ENCODE measurements around the gene CDH23. TPM values are rescaled to one million over a fixed set of nuclear protein-coding genes. Genes with fewer than 3 reads are reported as not detected.

The CDH23 gene
- total RNA-seq, 1 donor from 2014 or later: not detected

- TF ChIP-seq CTCF (IDR thresholded peaks at IDR 0.05): no peak
- Mint-ChIP-seq H3K9me3 (ENCODE audit: low read depth) (no peaks in the 10 kb centered on the region), H3K27ac (ENCODE audit: unreplicated experiment) (no peak overlapping the region), H3K4me3 (ENCODE audit: unreplicated experiment) (no peak overlapping the region), H3K4me1 (ENCODE audit: low read depth) (no peaks in the 10 kb centered on the region), H3K27me3 (ENCODE audit: low read depth) (peaks cover 13% of the 10 kb centered on the region), H3K36me3 (ENCODE audit: low read depth) (no peaks in the 10 kb centered on the region)
- DNase-seq (ENCODE audit: low spot score): no peak
Measured at GRCh38 chr10:71736570-71736952, 339.8 kb downstream of the CDH23 start.

GRCh38 chr10:71737001-71737833, 340.5 kb downstream of the CDH23 start:
- no peak for TF ChIP-seq CTCF (IDR thresholded peaks at IDR 0.05)
- peaks cover under 1% of the 10 kb centered on the region for H3K9me3 Mint-ChIP-seq (ENCODE audit: low read depth)
- H3K27me3 Mint-ChIP-seq (ENCODE audit: low read depth): peaks cover 13% of the 10 kb centered on the region
- H3K27ac Mint-ChIP-seq (ENCODE audit: unreplicated experiment): no peak overlapping the region
- no peaks in the 10 kb centered on the region for H3K36me3 Mint-ChIP-seq (ENCODE audit: low read depth)
- no peak overlapping the region for H3K4me3 Mint-ChIP-seq (ENCODE audit: unreplicated experiment)
- no peak for DNase-seq (ENCODE audit: low spot score)
- H3K4me1 Mint-ChIP-seq (ENCODE audit: low read depth): no peaks in the 10 kb centered on the region

- no peak overlapping the region for H3K4me3 Mint-ChIP-seq (ENCODE audit: unreplicated experiment)
- no peak for DNase-seq (ENCODE audit: low spot score)
- H3K27ac Mint-ChIP-seq (ENCODE audit: unreplicated experiment): no peak overlapping the region
- H3K27me3 Mint-ChIP-seq (ENCODE audit: low read depth): peaks cover 7% of the 10 kb centered on the region
- H3K36me3 Mint-ChIP-seq (ENCODE audit: low read depth): no peaks in the 10 kb centered on the region
- TF ChIP-seq CTCF (IDR thresholded peaks at IDR 0.05): no peak
- H3K4me1 Mint-ChIP-seq (ENCODE audit: low read depth): no peaks in the 10 kb centered on the region
- H3K9me3 Mint-ChIP-seq (ENCODE audit: low read depth): peaks cover 7% of the 10 kb centered on the region
Measured at GRCh38 chr10:71737834-71738197, 341.1 kb downstream of the CDH23 start.

- H3K36me3 Mint-ChIP-seq (ENCODE audit: low read depth): no peaks in the 10 kb centered on the region
- no peak overlapping the region for H3K4me3 Mint-ChIP-seq (ENCODE audit: unreplicated experiment)
- no peaks in the 10 kb centered on the region for H3K4me1 Mint-ChIP-seq (ENCODE audit: low read depth)
- H3K27ac Mint-ChIP-seq (ENCODE audit: unreplicated experiment): no peak overlapping the region
- H3K9me3 Mint-ChIP-seq (ENCODE audit: low read depth): peaks cover 9% of the 10 kb centered on the region
- no peak for DNase-seq (ENCODE audit: low spot score)
- no peak for TF ChIP-seq CTCF (IDR thresholded peaks at IDR 0.05)
- no peaks in the 10 kb centered on the region for H3K27me3 Mint-ChIP-seq (ENCODE audit: low read depth)
Measured at GRCh38 chr10:71739358-71739900, 342.7 kb downstream of the CDH23 start.

GRCh38 chr10:71740069-71740653, 343.4 kb downstream of the CDH23 start:
- TF ChIP-seq CTCF (IDR thresholded peaks at IDR 0.05): no peak
- no peaks in the 10 kb centered on the region for H3K27me3 Mint-ChIP-seq (ENCODE audit: low read depth)
- H3K4me3 Mint-ChIP-seq (ENCODE audit: unreplicated experiment): no peak overlapping the region
- H3K4me1 Mint-ChIP-seq (ENCODE audit: low read depth): no peaks in the 10 kb centered on the region
- no peaks in the 10 kb centered on the region for H3K36me3 Mint-ChIP-seq (ENCODE audit: low read depth)
- no peak for DNase-seq (ENCODE audit: low spot score)
- H3K9me3 Mint-ChIP-seq (ENCODE audit: low read depth): peaks cover 9% of the 10 kb centered on the region
- H3K27ac Mint-ChIP-seq (ENCODE audit: unreplicated experiment): no peak overlapping the region
